ENCODE results near the gene RNF213. TPM values are rescaled to one million over a fixed set of nuclear protein-coding genes. Genes with fewer than 3 reads are reported as not detected.
"Not testable (repeated sequence)": the region's sequence is repeated elsewhere in the genome, so short reads cannot be mapped to it uniquely, and the experiment has no call there.

RNF213 gene
- total RNA-seq, 3 donors from 2014 or later, result 96.0 to 111 (median 101) TPM

DNA sequence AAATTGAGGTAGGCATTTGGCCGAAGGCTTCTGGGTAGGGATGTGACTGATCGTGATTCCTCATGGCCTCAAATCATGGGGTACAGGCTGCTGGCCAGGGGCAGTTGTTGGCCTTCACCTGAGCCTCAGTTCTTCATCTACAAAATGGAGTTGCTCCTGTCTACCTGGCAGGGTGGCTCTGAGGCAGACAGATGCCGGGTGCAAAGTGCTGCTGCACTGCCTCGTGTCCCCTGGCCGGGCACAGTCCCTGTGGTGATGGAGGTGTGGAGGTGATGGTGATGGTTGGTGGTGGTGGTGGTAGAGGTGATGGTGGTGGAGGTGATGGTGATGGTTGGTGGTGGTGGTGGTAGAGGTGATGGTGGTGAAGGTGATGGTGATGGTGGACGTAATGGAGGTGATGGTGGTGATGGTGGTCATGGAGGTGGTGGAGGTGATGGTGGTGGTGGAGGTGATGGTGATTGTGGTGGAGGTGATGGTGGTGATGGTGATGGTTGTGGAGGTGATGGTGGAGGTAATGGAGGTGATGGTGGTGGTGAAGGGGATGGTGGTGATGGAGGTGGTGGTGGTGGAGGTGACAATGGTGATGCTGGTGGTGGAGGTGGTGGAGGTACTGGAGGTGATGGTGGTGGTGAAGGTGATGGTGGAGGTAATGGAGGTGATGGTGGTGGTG is 52.6 kb downstream of the RNF213 start:
- intact Hi-C loops (cut with DNase I; ENCODE audit: low total_unique reads), result no loop called here
- Histone ChIP-seq H3K4me3 (no peak overlapping the region), H3K27me3 (no peaks in the 10 kb centered on the region), H3K27ac (no peak overlapping the region), H3K9me3 (no peaks in the 10 kb centered on the region), H3K36me3 (no peaks in the 10 kb centered on the region), H3K4me1 (no peaks in the 10 kb centered on the region)
- DNase-seq (ENCODE audit: low spot score in 2 of 2), result no peak
- TF ChIP-seq POLR2AphosphoS5 (IDR thresholded peaks at IDR 0.05) (no peak), POLR2A (IDR thresholded peaks at IDR 0.05) (no peak)
- TF ChIP-seq, protein P1, sequence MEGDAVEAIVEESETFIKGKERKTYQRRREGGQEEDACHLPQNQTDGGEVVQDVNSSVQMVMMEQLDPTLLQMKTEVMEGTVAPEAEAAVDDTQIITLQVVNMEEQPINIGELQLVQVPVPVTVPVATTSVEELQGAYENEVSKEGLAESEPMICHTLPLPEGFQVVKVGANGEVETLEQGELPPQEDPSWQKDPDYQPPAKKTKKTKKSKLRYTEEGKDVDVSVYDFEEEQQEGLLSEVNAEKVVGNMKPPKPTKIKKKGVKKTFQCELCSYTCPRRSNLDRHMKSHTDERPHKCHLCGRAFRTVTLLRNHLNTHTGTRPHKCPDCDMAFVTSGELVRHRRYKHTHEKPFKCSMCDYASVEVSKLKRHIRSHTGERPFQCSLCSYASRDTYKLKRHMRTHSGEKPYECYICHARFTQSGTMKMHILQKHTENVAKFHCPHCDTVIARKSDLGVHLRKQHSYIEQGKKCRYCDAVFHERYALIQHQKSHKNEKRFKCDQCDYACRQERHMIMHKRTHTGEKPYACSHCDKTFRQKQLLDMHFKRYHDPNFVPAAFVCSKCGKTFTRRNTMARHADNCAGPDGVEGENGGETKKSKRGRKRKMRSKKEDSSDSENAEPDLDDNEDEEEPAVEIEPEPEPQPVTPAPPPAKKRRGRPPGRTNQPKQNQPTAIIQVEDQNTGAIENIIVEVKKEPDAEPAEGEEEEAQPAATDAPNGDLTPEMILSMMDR (IDR thresholded peaks at IDR 0.05), result no peak

DNA sequence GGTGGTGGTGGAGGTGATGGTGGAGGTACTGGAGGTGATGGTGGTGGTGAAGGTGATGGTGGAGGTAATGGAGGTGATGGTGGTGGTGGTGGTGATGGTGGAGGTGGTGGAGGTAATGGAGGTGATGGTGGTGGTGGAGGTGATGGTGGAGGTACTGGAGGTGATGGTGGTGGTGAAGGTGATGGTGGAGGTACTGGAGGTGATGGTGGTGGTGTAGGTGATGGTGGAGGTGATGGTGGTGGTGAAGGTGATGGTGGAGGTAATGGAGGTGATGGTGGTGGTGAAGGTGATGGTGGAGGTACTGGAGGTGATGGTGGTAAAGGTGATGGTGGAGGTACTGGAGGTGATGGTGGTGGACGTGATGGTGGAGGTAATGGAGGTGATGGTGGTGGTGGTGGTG is 53.3 kb downstream of the RNF213 start:
- H3K4me1 ChIP-seq; intact Hi-C loops (cut with DNase I; ENCODE audit: low total_unique reads): not testable (repeated sequence)

DNA sequence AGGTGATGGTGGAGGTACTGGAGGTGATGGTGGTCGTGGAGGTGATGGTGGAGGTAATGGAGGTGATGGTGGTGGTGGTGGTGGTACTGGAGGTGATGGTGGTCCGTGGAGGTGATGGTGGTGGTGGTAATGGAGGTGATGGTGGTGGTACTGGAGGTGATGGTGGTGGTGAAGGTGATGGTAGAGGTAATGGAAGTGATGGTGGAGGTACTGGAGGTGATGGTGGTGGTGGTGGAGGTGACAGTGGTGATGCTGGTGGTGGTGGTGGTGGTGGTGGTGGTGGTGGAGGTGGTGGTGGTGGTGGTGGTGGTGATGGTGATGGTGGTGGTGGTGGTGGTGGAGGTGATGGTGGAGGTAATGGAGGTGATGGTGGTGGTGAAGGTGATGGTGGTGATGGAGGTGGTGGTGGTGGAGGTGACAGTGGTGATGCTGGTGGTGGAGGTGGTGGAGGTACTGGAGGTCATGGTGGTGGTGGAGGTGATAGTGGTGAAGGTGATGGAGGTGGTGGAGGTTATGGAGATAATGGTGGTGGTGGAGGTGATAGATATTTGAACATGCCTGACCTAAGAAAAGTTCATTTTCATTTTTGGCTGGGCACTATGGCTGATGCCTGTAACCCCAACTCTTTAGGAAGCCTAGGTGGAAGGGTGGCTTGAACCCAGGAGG is 55.0 kb downstream of the RNF213 start:
- no peaks in the 10 kb centered on the region for H3K27me3 ChIP-seq
- intact Hi-C loops (cut with DNase I; ENCODE audit: low total_unique reads), result no loop called here

More for the DNA sequence above, 53.3 kb downstream of the RNF213 start:
- H3K4me3 ChIP-seq; H3K36me3 ChIP-seq; H3K9me3 ChIP-seq; H3K27me3 ChIP-seq; DNase-seq (ENCODE audit: low spot score in 2 of 2); H3K27ac ChIP-seq: not testable (repeated sequence)

DNA sequence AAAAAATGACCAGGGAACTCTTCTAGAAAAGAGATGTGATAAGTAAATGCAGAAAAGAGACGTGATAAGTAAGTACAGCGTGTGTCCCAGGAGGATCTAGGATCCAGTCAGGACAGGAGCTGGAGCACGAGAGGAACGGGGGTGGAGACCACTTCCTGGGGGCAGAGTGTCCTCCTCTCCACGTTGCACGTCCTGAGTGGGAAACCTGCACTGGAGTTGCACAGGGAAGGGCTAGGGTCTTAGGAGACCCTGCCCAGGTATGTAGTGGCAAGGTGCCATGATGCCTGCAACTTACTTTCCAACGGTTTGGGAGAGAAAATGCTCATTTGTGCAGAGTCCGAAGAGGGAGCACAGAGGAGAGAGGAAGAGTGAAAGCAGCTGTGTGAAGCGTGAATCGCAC is 55.8 kb downstream of the RNF213 start:
- no peaks in the 10 kb centered on the region for H3K9me3 ChIP-seq
- H3K4me1 ChIP-seq, result no peaks in the 10 kb centered on the region
- TF ChIP-seq, protein P1 (IDR thresholded peaks at IDR 0.05), result no peak
- H3K27me3 ChIP-seq, result no peaks in the 10 kb centered on the region
- H3K4me3 ChIP-seq, result no peak overlapping the region
- intact Hi-C loops (cut with DNase I; ENCODE audit: low total_unique reads), result no loop called here
- no peak for DNase-seq (ENCODE audit: low spot score in 2 of 2)
- H3K27ac ChIP-seq, result no peak overlapping the region
- peaks cover 4% of the 10 kb centered on the region for H3K36me3 ChIP-seq

More for the DNA sequence above, 55.0 kb downstream of the RNF213 start:
- TF ChIP-seq, protein P1 (IDR thresholded peaks at IDR 0.05), result no peak
- TF ChIP-seq POLR2AphosphoS5 (IDR thresholded peaks at IDR 0.05), result no peak
- DNase-seq (ENCODE audit: low spot score in 2 of 2), result no peak
- no peak overlapping the region for H3K27ac ChIP-seq
- H3K9me3 ChIP-seq, result no peaks in the 10 kb centered on the region
- H3K4me3 ChIP-seq, result no peak overlapping the region
- H3K36me3 ChIP-seq, result peaks cover 4% of the 10 kb centered on the region
- H3K4me1 ChIP-seq, result no peaks in the 10 kb centered on the region

DNA sequence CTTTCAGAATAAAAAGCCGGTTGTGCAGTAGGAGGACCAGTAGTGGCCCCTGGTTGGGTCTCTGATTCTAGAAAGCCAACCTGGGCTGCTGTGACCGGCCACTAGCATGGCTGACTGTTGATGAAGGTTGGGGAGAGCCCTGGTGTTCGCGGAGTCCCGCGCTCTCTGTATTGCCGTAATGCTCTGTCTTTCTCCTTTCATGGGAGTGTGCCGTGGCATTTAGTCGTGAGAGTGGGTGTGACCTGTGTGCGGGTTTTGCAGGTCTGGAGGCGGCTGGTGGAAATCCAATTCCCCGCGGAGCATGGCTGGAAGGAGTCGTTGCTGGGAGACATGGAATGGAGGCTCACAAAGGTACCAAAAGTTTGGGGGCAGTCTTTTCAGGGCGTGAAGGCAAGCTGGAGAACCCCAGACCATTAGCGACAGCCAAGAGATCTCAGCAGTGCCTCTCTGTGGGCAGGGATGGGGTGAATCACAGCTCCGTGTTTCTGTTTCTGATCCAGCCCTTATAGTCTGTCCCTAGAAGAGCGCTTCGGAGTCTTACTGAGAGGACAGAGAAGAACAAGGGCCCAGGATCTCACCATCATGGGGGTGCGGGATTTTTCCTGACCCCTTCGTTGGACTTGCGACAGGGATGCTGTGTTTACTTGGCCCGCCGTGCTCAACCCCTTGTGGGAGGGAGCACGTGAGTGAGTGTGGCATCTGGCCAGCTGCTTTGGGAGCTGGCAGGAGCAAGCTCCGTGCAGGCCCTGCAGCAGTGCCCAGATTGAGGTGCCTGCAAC is 56.5 kb downstream of the RNF213 start:
- DNase-seq (ENCODE audit: low spot score in 2 of 2), result no peak
- no peak overlapping the region for H3K27ac ChIP-seq
- intact Hi-C loops (cut with DNase I; ENCODE audit: low total_unique reads), result no loop called here

More for the DNA sequence above, 56.5 kb downstream of the RNF213 start:
- TF ChIP-seq, protein P1 (IDR thresholded peaks at IDR 0.05), result no peak
- TF ChIP-seq POLR2A (IDR thresholded peaks at IDR 0.05) (no peak), POLR2AphosphoS5 (IDR thresholded peaks at IDR 0.05) (no peak)
- peaks cover 4% of the 10 kb centered on the region for H3K36me3 ChIP-seq
- no peaks in the 10 kb centered on the region for H3K4me1 ChIP-seq
- no peak overlapping the region for H3K4me3 ChIP-seq
- no peaks in the 10 kb centered on the region for H3K9me3 ChIP-seq
- H3K27me3 ChIP-seq, result no peaks in the 10 kb centered on the region
